Neural cell (in vitro differentiated cells): Measurements from ENCODE around the gene LYPD4. TPM values are rescaled to one million over a fixed set of nuclear protein-coding genes. Genes with fewer than 3 reads are reported as not detected.

Experiments used
- H2AFZ ChIP-seq: fragments of 200-600, 300-800 bp; sonication (generic), shearing (Covaris generic); 2 replicates; pipeline ENCODE4 v1.6.0; 2014; ENCODE audit warnings: low read depth, mild to moderate bottlenecking, antibody characterized with exemption, low read length, moderate library complexity
- H3F3A ChIP-seq: fragments of 200-600 bp; shearing (Covaris generic); 2 replicates; pipeline ENCODE4 v1.6.1; 2016; ENCODE audit warnings: mild to moderate bottlenecking, moderate library complexity, mixed read lengths, antibody characterized with exemption, low read length; ENCODE audit not compliant: insufficient read depth, poor library complexity, severe bottlenecking
- H3K27ac ChIP-seq: fragments of 200-600, 300-800 bp; sonication (generic), shearing (Covaris generic); 2 replicates; pipeline ENCODE4 v1.5.1; 2014; ENCODE audit warnings: mild to moderate bottlenecking, low read length, moderate library complexity
- H3K27me3 ChIP-seq: fragments of 300-800, 200-600 bp; sonication (generic), shearing (Covaris generic); 2 replicates; pipeline ENCODE4 v1.6.0; 2014; ENCODE audit warnings: mild to moderate bottlenecking, low read depth, low read length, moderate library complexity; ENCODE audit not compliant: insufficient read depth
- H3K36me3 ChIP-seq: fragments of 300-800, 200-600 bp; sonication (generic), shearing (Covaris generic); 2 replicates; pipeline ENCODE4 v1.5.1; 2014; ENCODE audit warnings: mild to moderate bottlenecking, antibody characterized with exemption, low read length, moderate library complexity; ENCODE audit not compliant: insufficient read depth
- H3K4me2 ChIP-seq: fragments of 300-800, 200-600 bp; sonication (generic), shearing (Covaris generic); 2 replicates; pipeline ENCODE4 v1.6.0; 2014; ENCODE audit warnings: mild to moderate bottlenecking, low read length
- H3K4me3 ChIP-seq: fragments of 300-800, 200-600 bp; sonication (generic), shearing (Covaris generic); 2 replicates; pipeline ENCODE4 v1.5.1; 2014; ENCODE audit warnings: mild to moderate bottlenecking, low read length, moderate library complexity
- H3K79me2 ChIP-seq: fragments of 200-600 bp; shearing (Covaris generic); replicated peaks from 2 replicates; pipeline ENCODE4 v1.6.0; 2014; ENCODE audit warnings: mild to moderate bottlenecking, low read length, moderate library complexity; ENCODE audit not compliant: insufficient read depth
- H3K9ac ChIP-seq: fragments of 300-800, 200-600 bp; sonication (generic), shearing (Covaris generic); 2 replicates; pipeline ENCODE4 v1.6.1; 2016; ENCODE audit warnings: mild to moderate bottlenecking, low read length, mixed read lengths
- H3K9me2 ChIP-seq: fragments of 200-600 bp; shearing (Covaris generic); 2 replicates; pipeline ENCODE4 v1.6.1; 2016; ENCODE audit warnings: mild to moderate bottlenecking, low read length, mixed read lengths; ENCODE audit not compliant: insufficient read depth
- H3K9me3 ChIP-seq: fragments of 200-600, 300-800 bp; sonication (generic), shearing (Covaris generic); 2 replicates; pipeline ENCODE4 v1.6.1; 2016; ENCODE audit warnings: mild to moderate bottlenecking, mixed run types, low read length, moderate library complexity, mixed read lengths
- H4K20me1 ChIP-seq: fragments of 200-600 bp; shearing (Covaris generic); 2 replicates; pipeline ENCODE4 v1.6.1; 2016; ENCODE audit warnings: mild to moderate bottlenecking, mixed run types; ENCODE audit not compliant: insufficient read depth
- CTCF ChIP-seq: fragments of 450-650 bp; IDR thresholded peaks from 2 replicates; pipeline ENCODE4 v1.5.1; 2014; ENCODE audit warnings: antibody characterized with exemption, mild to moderate bottlenecking, moderate library complexity; ENCODE audit not compliant: poor library complexity, severe bottlenecking
- EP300 ChIP-seq: fragments of 450-650 bp; conservative IDR thresholded peaks from 2 replicates; pipeline ENCODE4 v1.6.1; 2014; ENCODE audit warnings: antibody characterized with exemption, mild to moderate bottlenecking, moderate library complexity; ENCODE audit not compliant: poor library complexity, severe bottlenecking
- EZH2 ChIP-seq: fragments of 200-600, 300-800 bp; shearing (Covaris generic), sonication (generic); IDR thresholded peaks from 2 replicates; pipeline ENCODE4 v1.6.1; 2014; ENCODE audit warnings: antibody characterized with exemption, low read length, borderline replicate concordance, mild to moderate bottlenecking; ENCODE audit not compliant: insufficient read depth, poor library complexity, severe bottlenecking
- POLR2AphosphoS5 ChIP-seq: IDR thresholded peaks from 2 replicates; pipeline ENCODE4 v1.6.1; 2012
- RAD21 ChIP-seq: fragments of 450-650 bp; conservative IDR thresholded peaks from 2 replicates; pipeline ENCODE4 v1.6.1; 2014; ENCODE audit warnings: antibody characterized with exemption, mild to moderate bottlenecking, moderate library complexity
- SMC3 ChIP-seq: fragments of 450-650 bp; conservative IDR thresholded peaks from 2 replicates; pipeline ENCODE4 v1.6.1; 2014; ENCODE audit warnings: antibody characterized with exemption, mild to moderate bottlenecking, moderate library complexity; ENCODE audit not compliant: poor library complexity
- TAF1 ChIP-seq: IDR thresholded peaks from 2 replicates; pipeline ENCODE4 v1.6.1; 2012; ENCODE audit warnings: low read depth
- polyA plus RNA-seq: library from polyadenylated mRNA; depleted of rRNA; stranded (reverse); fragments of >200 nt; gene quantifications from 2 replicates; pipeline ENCODE4 v1.2.3, GENCODE V29; 2014
- TF ChIP-seq, protein P1 (sequence below): IDR thresholded peaks from 2 replicates; pipeline ENCODE4 v1.6.1; 2012; ENCODE audit warnings: borderline replicate concordance

LYPD4 gene
- polyA plus RNA-seq, 1 donor from 2014 or later, result not detected

DNA sequence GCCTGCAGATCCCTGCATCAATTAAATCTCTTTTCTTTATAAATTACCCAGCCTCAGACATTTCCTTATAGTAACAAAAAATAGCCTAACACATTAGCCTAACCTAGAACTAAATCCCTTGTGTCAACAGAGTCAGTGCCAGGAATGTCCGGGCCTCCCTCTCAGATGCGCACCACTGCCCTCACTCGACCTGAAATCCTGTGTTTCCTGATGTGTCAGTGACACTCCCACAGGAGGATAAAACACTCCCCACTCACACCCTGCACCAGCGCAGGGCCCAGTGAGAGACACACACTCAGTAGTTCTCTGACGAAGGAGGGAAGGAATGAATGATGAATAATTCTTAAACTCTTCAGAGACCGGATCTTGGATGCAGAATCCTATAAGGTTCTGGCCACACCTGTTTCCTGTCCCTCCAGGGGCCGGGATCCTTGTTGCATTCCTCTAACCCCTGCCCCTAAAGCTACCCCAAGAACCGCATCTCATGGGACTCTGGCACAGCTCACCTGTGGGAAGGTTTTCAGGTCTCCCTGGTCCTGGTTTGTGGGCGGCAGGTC, 45.0 kb downstream of the LYPD4 start:
- Histone ChIP-seq H3F3A (no peaks in the 10 kb centered on the region), H2AFZ (no peak overlapping the region), H3K36me3 (no peaks in the 10 kb centered on the region), H3K4me2 (no peak overlapping the region), H3K79me2 (no peaks in the 10 kb centered on the region), H3K27ac (no peak overlapping the region), H3K9ac (no peak overlapping the region), H3K4me3 (no peak overlapping the region), H3K9me2 (no peaks in the 10 kb centered on the region), H3K9me3 (no peaks in the 10 kb centered on the region), H4K20me1 (no peaks in the 10 kb centered on the region), H3K27me3 (no peaks in the 10 kb centered on the region)
- TF ChIP-seq, protein P1, sequence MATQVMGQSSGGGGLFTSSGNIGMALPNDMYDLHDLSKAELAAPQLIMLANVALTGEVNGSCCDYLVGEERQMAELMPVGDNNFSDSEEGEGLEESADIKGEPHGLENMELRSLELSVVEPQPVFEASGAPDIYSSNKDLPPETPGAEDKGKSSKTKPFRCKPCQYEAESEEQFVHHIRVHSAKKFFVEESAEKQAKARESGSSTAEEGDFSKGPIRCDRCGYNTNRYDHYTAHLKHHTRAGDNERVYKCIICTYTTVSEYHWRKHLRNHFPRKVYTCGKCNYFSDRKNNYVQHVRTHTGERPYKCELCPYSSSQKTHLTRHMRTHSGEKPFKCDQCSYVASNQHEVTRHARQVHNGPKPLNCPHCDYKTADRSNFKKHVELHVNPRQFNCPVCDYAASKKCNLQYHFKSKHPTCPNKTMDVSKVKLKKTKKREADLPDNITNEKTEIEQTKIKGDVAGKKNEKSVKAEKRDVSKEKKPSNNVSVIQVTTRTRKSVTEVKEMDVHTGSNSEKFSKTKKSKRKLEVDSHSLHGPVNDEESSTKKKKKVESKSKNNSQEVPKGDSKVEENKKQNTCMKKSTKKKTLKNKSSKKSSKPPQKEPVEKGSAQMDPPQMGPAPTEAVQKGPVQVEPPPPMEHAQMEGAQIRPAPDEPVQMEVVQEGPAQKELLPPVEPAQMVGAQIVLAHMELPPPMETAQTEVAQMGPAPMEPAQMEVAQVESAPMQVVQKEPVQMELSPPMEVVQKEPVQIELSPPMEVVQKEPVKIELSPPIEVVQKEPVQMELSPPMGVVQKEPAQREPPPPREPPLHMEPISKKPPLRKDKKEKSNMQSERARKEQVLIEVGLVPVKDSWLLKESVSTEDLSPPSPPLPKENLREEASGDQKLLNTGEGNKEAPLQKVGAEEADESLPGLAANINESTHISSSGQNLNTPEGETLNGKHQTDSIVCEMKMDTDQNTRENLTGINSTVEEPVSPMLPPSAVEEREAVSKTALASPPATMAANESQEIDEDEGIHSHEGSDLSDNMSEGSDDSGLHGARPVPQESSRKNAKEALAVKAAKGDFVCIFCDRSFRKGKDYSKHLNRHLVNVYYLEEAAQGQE, result no peak
- no peak for TF ChIP-seq EZH2

DNA sequence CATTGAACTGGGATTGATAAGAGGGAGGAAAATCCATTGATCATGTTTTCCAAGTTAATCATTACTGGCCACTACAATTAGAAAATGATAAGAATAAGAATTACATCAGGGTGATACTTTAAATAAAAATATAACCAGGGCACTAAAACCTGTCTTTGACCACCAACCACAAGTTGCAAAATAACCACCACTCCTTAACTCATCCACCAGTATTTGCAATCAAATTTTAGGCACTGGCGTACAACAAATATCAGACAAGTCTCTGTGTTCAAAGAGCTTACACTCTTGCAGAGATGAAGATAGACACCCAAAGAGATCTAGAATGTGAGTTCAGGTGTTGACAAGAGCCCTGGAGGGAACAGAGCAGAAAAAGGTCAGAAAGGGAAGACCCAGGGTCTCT, 47.6 kb downstream of the LYPD4 start:
- H3K9me3 ChIP-seq, result no peaks in the 10 kb centered on the region
- no peaks in the 10 kb centered on the region for H3K27me3 ChIP-seq
- no peak overlapping the region for H3K4me3 ChIP-seq

GRCh38 chr19:41796362-41796761, 48.1 kb downstream of the LYPD4 start, which contains the start of gene CEACAM3:
Gene CEACAM3 (plus strand): TSS chr19:41796587. CDS start chr19:41796678, 91 bp downstream.
- no peak within 1 kb of the TSS for H3K4me3 ChIP-seq
- no peak within 1 kb of the TSS for H3K27ac ChIP-seq
- no peaks in the 10 kb centered on the region for H4K20me1 ChIP-seq
- no peaks in the 10 kb centered on the region for H3K27me3 ChIP-seq
- H3K9me3 ChIP-seq, result no peaks in the 10 kb centered on the region
- no peaks in the 10 kb centered on the region for H3K36me3 ChIP-seq
- H3K4me2 ChIP-seq, result no peak within 1 kb of the TSS
- H3K9ac ChIP-seq, result no peak within 1 kb of the TSS
- no peaks in the 10 kb centered on the region for H3K9me2 ChIP-seq
- no peaks in the 10 kb centered on the region for H3K79me2 ChIP-seq
- H3F3A ChIP-seq, result no peaks in the 10 kb centered on the region
- H2AFZ ChIP-seq, result no peak within 1 kb of the TSS
- TF ChIP-seq, protein P1, result no peak
- TF ChIP-seq TAF1 (no peak), POLR2AphosphoS5 (no peak), EP300 (no peak), CTCF (no peak), SMC3 (no peak), EZH2 (no peak)

More for the DNA sequence above, 47.6 kb downstream of the LYPD4 start:
- Histone ChIP-seq H3K4me2 (no peak overlapping the region), H3F3A (no peaks in the 10 kb centered on the region), H3K79me2 (no peaks in the 10 kb centered on the region), H2AFZ (no peak overlapping the region), H3K27ac (no peak overlapping the region), H4K20me1 (no peaks in the 10 kb centered on the region), H3K9me2 (no peaks in the 10 kb centered on the region), H3K9ac (no peak overlapping the region), H3K36me3 (no peaks in the 10 kb centered on the region)
- TF ChIP-seq TAF1 (no peak), CTCF (no peak), RAD21 (no peak), POLR2AphosphoS5 (no peak)
